A204.1 (cell line): Measurements from ENCODE around the gene HDC.

Experiments used
- FAIRE-seq: peaks from 2 replicates; lab custom pipeline; 2012; peaks lifted over from hg19 to GRCh38; lab: Jason Lieb, UNC

Gene HDC

DNA sequence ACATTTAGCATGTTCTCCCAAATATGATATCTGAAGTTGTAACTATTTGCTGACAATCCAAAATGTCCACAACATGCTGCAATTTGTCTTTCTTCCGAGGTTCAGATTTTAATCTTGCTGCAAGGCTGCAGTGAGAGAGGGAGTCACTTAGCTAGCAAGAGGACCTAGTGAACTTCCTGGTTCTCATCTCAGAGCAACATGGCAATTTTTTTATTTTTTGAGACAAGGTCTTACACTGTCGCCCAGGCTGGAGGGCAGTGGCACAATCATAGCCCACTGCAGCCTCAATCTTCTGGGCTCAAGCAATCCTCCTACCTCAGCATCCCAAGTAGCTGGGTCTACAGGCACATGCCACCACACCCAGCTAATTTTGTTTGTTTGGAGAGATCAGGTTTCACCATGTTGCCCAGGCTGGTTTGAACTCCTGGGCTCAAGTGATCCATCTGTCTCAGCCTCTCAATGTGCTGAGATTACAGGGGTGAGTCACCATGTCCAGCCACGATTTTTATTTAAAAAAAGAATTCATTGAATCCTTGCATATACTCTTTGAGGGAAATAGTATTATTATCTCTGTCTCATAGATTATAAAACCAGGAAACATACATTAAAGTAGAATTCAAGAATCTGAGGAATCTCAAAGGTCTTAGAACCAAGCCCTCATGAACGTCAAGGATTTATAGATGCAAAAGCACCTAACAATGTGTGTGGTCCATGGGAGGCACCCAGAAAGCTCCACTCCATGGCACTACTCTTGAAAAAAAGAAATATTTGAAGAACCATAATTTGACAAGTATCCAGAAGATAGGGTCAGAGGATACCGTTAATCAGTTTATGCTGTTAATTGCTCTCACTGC, 9.1 kb downstream of the HDC start:
- FAIRE-seq: no peak

DNA sequence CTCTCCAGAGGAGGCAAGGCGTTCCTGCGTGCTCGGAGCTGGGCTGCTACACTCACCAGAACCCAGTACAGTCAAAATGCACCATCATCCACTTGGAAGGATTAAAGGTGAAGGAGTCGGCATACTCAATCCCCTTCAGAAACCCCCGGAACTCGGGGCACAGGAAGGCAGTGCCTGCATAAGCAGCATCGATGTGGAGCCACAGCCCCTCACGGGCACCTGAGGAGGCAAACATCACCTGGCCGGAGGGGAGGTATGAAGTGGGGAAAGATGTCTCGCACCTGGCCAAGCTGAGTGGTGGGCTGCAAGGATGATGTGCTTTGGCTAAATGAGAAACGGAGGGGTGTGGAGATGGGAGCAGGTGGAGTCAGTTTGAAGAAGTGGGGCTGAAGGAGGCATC, 13.0 kb downstream of the HDC start:
- FAIRE-seq: no peak

GRCh38 chr15:50251638-50252182, 13.8 kb downstream of the HDC start:
- no peak for FAIRE-seq

GRCh38 chr15:50250760-50251394, 14.6 kb downstream of the HDC start:
- FAIRE-seq: no peak

DNA sequence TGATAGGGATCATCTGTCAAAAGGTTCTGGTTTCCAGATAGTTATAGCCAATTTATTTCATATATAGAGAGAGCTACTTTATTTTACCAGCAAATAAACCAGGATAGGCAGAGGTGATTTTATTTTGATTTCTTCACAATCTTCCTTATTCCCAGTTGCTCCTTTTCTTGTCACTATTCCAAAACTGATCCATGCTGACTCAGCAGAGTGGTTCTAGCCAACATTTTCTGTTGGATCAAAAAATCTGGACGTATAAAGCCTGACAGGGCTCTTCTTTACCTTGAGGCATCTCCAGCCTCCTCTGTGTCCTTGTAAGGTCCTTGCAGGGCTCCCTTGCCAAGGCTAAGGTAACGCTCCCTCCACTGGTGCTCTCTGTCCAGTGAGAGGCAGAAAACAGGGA, 15.8 kb downstream of the HDC start:
- no peak for FAIRE-seq

DNA sequence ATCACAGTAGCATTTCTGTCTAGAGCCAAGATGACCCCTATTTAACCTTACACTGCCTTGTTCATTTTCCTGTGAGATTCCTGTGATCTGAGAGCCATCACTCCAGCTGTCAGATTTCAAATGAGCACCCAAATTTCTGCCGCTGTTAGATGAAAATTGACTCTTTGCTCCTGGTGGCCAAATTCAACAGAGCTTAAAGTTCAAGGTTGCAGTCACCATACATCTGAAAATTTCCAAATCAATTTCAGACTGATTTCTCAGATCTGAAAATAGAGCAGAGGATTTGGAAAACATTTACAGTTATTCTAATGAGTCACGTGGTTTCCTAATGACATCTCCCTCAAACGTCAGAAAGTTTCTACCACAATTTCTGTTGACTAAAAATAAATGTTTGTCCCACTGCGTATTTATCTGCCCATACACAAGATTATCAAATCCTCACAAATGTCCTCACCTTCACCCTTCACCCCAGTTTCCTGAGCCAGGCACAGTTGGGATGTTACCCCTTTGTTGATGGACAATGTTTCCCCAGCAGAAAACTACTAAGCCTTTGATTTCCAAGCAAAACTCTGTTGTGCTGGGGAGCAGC, 16.4 kb downstream of the HDC start:
- no peak for FAIRE-seq

- no peak for FAIRE-seq
Observed at GRCh38 chr15:50247819-50248655, 17.5 kb downstream of the HDC start.

GRCh38 chr15:50246631-50247030, 18.9 kb downstream of the HDC start:
- no peak for FAIRE-seq

- FAIRE-seq: no peak
Observed at GRCh38 chr15:50244959-50245624, 20.4 kb downstream of the HDC start.

DNA sequence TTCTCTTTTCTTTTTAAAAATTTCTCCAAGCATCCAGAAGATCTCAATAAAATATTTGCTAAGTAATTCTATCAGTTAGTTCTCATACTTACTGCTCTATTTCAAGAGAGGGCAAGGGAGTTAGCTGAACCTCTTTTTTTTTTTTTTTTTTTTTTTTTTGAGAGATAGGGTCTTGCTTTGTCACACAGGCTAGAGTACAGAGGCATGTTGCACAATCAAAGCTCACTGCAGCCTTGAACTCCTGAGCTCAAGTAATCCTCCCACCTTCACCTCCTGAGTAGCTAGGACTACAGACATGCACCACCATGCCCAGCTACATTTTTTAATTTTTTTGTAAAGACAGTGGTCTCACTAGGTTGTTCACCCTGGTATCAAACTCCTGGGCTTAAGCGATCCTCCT, 21.4 kb downstream of the HDC start:
- no peak for FAIRE-seq

DNA sequence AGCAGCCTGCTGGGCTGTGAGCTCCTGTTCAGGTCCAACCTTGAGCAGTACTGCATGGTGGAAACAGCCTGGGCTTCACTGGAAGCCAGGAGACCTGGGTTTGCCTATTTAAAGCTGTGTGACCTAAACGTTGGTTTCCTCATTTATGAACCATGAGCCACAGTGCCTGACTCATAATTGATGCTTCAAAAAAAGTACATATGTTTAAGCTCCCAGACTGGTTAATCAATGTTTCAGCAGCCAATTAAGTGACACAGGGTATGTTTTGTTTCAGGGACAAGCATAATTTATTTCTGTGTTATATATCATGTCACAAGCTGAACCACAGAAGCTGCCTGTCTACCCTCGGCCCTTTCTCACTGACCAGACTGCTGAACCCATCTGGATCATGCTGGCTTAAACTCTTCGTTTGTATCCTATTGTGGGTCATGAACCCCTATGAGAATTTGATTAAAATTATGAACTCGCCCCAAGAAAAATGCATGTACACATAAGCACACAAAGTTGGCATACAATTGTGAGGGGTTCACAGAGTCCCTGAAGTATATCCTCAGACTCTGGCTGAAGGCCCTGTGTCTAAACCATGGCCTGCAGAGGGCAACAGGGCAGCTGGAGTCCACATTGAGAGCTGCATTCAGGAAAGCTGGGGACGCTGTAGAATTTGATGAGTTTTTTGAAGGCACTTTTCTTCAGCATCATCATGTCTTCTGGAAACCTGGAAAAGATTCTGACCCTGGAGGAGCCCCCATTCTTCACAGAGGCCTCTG, 23.7 kb downstream of the HDC start:
- FAIRE-seq: no peak

- no peak for FAIRE-seq
Observed at GRCh38 chr15:50238255-50238654, 27.3 kb downstream of the HDC start.

DNA sequence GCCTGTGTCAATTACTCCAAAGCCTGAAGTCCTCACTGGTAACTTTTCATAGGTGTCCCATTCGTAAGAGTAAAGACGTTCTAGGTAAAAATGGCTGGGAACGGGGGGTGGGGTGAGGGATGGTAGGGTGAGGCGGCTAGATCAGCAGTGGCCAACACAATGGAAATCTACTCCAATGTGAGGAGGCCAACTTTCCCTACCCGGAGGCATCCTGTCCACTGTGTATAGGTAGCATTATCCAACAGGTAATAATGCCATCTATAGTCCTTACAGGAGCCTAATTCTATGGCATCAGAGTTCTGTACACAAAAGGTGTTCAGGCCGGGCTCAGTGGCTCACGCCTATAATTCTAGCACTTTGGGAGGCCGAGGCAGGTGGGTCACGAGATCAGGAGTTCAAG, 29.1 kb downstream of the HDC start:
- no peak for FAIRE-seq

- no peak for FAIRE-seq
Observed at GRCh38 chr15:50235794-50236193, 29.7 kb downstream of the HDC start.

DNA sequence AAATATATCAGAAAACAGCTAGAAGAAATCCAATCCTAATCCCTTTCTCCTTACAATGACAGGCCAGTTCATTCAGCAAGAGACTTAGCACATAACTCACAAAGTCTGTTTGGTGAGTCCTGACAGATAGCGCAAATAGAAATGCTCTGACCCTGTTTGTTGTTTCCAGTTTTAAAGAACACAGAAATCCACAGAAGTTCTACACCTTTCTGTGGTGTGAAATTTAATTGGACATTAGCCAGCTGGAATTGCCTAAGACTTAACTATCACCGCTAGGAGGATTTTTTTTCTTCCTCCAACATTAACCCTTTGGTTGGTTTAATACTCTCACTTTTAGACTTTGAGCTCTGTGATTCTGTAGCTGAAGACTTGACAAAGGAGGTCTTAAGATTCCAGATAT, 30.8 kb downstream of the HDC start:
- no peak for FAIRE-seq

GRCh38 chr15:50233192-50233736, 32.3 kb downstream of the HDC start:
- no peak for FAIRE-seq

GRCh38 chr15:50232791-50233190, 32.7 kb downstream of the HDC start:
- no peak for FAIRE-seq

DNA sequence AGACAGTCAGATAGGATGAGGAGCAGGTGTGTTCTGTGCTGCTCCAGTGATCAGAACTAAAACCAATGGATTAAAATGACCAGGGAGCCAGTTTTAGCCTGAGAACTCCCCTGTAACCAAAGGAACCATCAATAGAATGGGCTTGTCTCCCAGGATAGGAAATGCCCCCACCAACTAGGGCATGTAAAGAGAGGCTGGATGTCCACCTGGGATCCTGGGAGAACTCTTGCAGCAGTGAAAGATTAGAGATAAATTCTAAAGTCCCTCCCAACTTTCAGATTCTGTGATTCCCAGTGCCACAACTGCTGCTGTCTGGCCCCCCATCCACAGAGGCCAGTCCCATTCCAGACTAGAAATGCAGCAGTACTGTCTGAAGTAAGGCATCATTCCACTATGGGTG, 33.8 kb downstream of the HDC start:
- FAIRE-seq: no peak

- FAIRE-seq: no peak
Observed at GRCh38 chr15:50229336-50229735, 36.2 kb downstream of the HDC start.

DNA sequence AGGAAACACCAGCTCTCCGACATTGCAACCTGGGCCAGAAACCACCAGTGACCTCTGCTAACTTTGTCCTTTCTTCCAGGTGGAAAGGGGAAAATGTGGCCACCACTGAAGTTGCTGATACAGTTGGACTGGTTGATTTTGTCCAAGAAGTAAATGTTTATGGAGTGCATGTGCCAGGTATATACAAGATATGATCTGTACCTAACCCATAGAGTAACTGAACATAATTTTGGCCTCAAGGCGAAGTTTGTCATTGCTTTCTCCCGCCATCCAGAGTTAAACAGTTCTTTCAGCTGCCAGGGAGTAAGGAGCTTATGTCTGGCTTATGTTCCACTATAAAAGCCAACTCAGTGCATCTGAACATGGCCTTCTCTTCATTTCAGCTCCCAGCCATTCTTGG, 36.7 kb downstream of the HDC start:
- FAIRE-seq: no peak

- no peak for FAIRE-seq
Observed at GRCh38 chr15:50227076-50227475, 38.5 kb downstream of the HDC start.
